GM12892 (cell line): ENCODE results near the gene DRC1.

ENCODE experiments used
- DNase-seq: peaks from one replicate; pipeline ENCODE4 v3.0.0; 2011; ENCODE audit not compliant: insufficient read length
- FAIRE-seq: peaks from 2 replicates; lab custom pipeline; 2011; peaks lifted over from hg19 to GRCh38; lab: Jason Lieb, UNC
- POLR2A ChIP-seq: IDR thresholded peaks from 2 replicates; pipeline ENCODE4 v1.6.1; 2011; ENCODE audit warnings: low read depth, low read length, control low read depth
- POLR2AphosphoS5 ChIP-seq: IDR thresholded peaks from 2 replicates; pipeline ENCODE4 v1.6.1; 2011; ENCODE audit warnings: low read depth, low read length, control low read depth
- TAF1 ChIP-seq: IDR thresholded peaks from 2 replicates; pipeline ENCODE4 v1.6.1; 2011; ENCODE audit warnings: low read depth, mild to moderate bottlenecking, control low read depth, low read length, borderline replicate concordance

Gene DRC1

GRCh38 chr2:26454561-26455001 is 52.9 kb downstream of the DRC1 start:
- TF ChIP-seq TAF1: no peak
- TF ChIP-seq POLR2A: no peak
- no peak for TF ChIP-seq POLR2AphosphoS5
- no peak for FAIRE-seq

GRCh38 chr2:26455037-26455669 is 53.4 kb downstream of the DRC1 start:
- FAIRE-seq (no peak), DNase-seq (no peak)
- TF ChIP-seq POLR2A: no peak
- no peak for TF ChIP-seq POLR2AphosphoS5
- TF ChIP-seq TAF1: no peak

More at GRCh38 chr2:26454561-26455001, 52.9 kb downstream of the DRC1 start:
- no peak for DNase-seq

GRCh38 chr2:26455670-26456439 is 54.1 kb downstream of the DRC1 start:
- no peak for FAIRE-seq
- DNase-seq: no peak

GRCh38 chr2:26456440-26457250 is 54.9 kb downstream of the DRC1 start:
- DNase-seq: no peak
- no peak for TF ChIP-seq TAF1
- no peak for TF ChIP-seq POLR2A
- no peak for TF ChIP-seq POLR2AphosphoS5
- FAIRE-seq: no peak

More at GRCh38 chr2:26455670-26456439, 54.1 kb downstream of the DRC1 start:
- TF ChIP-seq TAF1: no peak
- TF ChIP-seq POLR2A: no peak
- TF ChIP-seq POLR2AphosphoS5: no peak

- FAIRE-seq (no peak), DNase-seq (no peak)
- TF ChIP-seq TAF1: no peak
These were observed 55.5 kb downstream of the DRC1 start for GRCh38 chr2:26457251-26457666.

- no peak for FAIRE-seq
- TF ChIP-seq POLR2A (no peak), TAF1 (no peak), POLR2AphosphoS5 (no peak)
- DNase-seq: no peak
These were observed 56.1 kb downstream of the DRC1 start for GRCh38 chr2:26457695-26458364.

GRCh38 chr2:26458365-26459042 is 56.8 kb downstream of the DRC1 start:
- TF ChIP-seq TAF1 (no peak), POLR2AphosphoS5 (no peak), POLR2A (no peak)
- DNase-seq (no peak), FAIRE-seq (no peak)

- no peak for FAIRE-seq
- no peak for DNase-seq
- TF ChIP-seq TAF1 (no peak), POLR2A (no peak), POLR2AphosphoS5 (no peak)
These were observed 58.4 kb downstream of the DRC1 start for GRCh38 chr2:26459991-26460612.

GRCh38 chr2:26460613-26461031 is 58.9 kb downstream of the DRC1 start:
- TF ChIP-seq POLR2A (no peak), TAF1 (no peak), POLR2AphosphoS5 (no peak)
- no peak for FAIRE-seq
- DNase-seq: no peak

GRCh38 chr2:26461601-26462023 is 59.9 kb downstream of the DRC1 start:
- FAIRE-seq (no peak), DNase-seq (no peak)
- TF ChIP-seq TAF1: no peak
- no peak for TF ChIP-seq POLR2A
- no peak for TF ChIP-seq POLR2AphosphoS5
